C4-2B (cell line): Measurements from ENCODE around the gene CALCOCO2.

ENCODE experiments used
- ZFX ChIP-seq: fragments of 450-650 bp; IDR thresholded peaks from 2 replicates; pipeline ENCODE4 v1.6.1; 2017
- TF ChIP-seq, protein P1 (sequence below): fragments of 450-650 bp; conservative IDR thresholded peaks from 2 replicates; pipeline ENCODE4 v1.5.1; 2017; ENCODE audit warnings: mild to moderate bottlenecking

GRCh38 chr17:48812001-48812400, 18.8 kb upstream of the CALCOCO2 start:
- TF ChIP-seq, protein P1, sequence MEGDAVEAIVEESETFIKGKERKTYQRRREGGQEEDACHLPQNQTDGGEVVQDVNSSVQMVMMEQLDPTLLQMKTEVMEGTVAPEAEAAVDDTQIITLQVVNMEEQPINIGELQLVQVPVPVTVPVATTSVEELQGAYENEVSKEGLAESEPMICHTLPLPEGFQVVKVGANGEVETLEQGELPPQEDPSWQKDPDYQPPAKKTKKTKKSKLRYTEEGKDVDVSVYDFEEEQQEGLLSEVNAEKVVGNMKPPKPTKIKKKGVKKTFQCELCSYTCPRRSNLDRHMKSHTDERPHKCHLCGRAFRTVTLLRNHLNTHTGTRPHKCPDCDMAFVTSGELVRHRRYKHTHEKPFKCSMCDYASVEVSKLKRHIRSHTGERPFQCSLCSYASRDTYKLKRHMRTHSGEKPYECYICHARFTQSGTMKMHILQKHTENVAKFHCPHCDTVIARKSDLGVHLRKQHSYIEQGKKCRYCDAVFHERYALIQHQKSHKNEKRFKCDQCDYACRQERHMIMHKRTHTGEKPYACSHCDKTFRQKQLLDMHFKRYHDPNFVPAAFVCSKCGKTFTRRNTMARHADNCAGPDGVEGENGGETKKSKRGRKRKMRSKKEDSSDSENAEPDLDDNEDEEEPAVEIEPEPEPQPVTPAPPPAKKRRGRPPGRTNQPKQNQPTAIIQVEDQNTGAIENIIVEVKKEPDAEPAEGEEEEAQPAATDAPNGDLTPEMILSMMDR, result no peak
- TF ChIP-seq ZFX, result no peak
